Activated CD4-positive, alpha-beta T cell treated with anti-CD3 and anti-CD28 coated beads, Interleukin-2, amount 50 U/mL, for 48 hours (primary cell): ENCODE results near the gene TGM3.

Source experiments
- DNase-seq, 2 experiments: peaks; one replicate each; pipeline ENCODE4 v3.0.0-alpha.2; 2020

The TGM3 gene

GRCh38 chr20:2385026-2385425 lies 89.2 kb downstream of the TGM3 start:
- no peak for DNase-seq

- DNase-seq, result no peak
Observed at GRCh38 chr20:2385496-2385895, 89.7 kb downstream of the TGM3 start.

- DNase-seq, result no peak
Observed at GRCh38 chr20:2386516-2387179, 90.8 kb downstream of the TGM3 start.

- peak; percentile 61 to 69 for DNase-seq
Observed at GRCh38 chr20:2387180-2387577, 91.4 kb downstream of the TGM3 start.

- no peak for DNase-seq
Observed at GRCh38 chr20:2387580-2387979, 91.8 kb downstream of the TGM3 start.
